ENCODE measurements around the gene HLCS.

- TF ChIP-seq EP300 (IDR thresholded peaks at IDR 0.05), result no peak
- TF ChIP-seq, protein P1, sequence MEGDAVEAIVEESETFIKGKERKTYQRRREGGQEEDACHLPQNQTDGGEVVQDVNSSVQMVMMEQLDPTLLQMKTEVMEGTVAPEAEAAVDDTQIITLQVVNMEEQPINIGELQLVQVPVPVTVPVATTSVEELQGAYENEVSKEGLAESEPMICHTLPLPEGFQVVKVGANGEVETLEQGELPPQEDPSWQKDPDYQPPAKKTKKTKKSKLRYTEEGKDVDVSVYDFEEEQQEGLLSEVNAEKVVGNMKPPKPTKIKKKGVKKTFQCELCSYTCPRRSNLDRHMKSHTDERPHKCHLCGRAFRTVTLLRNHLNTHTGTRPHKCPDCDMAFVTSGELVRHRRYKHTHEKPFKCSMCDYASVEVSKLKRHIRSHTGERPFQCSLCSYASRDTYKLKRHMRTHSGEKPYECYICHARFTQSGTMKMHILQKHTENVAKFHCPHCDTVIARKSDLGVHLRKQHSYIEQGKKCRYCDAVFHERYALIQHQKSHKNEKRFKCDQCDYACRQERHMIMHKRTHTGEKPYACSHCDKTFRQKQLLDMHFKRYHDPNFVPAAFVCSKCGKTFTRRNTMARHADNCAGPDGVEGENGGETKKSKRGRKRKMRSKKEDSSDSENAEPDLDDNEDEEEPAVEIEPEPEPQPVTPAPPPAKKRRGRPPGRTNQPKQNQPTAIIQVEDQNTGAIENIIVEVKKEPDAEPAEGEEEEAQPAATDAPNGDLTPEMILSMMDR (IDR thresholded peaks at IDR 0.05), result no peak
- no peak for TF ChIP-seq POLR2AphosphoS5 (IDR thresholded peaks at IDR 0.05)
Measured at GRCh38 chr21:36730291-36731281, 235.9 kb downstream of the HLCS start.

Data from sigmoid colon (tissue), 4 donors.